GM21717 (cell line): ENCODE measurements around the gene CDY1.
"Not testable (repeated sequence)": the region's sequence is repeated elsewhere in the genome, so short reads cannot be mapped to it uniquely, and the experiment has no call there.

ENCODE experiments used
- ATAC-seq: cut with Tn5 transposase; IDR thresholded peaks from one replicate; pipeline ENCODE4 v1.9.1; 2021; ENCODE audit warnings: mild to moderate bottlenecking, moderate library complexity; ENCODE audit not compliant: unreplicated experiment

The CDY1 gene, protein sequence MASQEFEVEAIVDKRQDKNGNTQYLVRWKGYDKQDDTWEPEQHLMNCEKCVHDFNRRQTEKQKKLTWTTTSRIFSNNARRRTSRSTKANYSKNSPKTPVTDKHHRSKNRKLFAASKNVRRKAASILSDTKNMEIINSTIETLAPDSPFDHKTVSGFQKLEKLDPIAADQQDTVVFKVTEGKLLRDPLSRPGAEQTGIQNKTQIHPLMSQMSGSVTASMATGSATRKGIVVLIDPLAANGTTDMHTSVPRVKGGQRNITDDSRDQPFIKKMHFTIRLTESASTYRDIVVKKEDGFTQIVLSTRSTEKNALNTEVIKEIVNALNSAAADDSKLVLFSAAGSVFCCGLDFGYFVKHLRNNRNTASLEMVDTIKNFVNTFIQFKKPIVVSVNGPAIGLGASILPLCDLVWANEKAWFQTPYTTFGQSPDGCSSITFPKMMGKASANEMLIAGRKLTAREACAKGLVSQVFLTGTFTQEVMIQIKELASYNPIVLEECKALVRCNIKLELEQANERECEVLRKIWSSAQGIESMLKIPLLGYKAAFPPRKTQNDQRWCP

DNA sequence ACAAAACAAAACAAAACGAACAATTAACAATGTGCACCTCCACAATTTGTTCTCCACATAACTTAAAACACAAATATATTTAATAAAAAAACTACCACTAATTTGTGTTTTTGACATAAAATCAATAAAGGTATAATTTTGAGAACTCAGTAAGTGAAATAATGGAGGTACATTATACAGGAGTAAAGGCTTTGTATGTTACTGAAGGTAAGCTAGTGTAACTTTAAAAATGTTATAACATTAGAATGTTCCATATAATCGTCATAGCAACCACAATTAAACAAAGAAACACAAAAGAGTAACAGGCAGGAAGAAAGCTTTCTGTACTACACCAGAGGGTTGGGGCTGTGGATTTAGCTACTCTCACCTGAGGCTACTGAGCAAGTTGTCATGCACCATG is at the start of gene CDY1:
CDY1 (plus strand) TSS at position 301 of the 400 bp plus-strand sequence. CDS start 326 bp downstream, outside the sequence.
- ATAC-seq = not testable (repeated sequence)

DNA sequence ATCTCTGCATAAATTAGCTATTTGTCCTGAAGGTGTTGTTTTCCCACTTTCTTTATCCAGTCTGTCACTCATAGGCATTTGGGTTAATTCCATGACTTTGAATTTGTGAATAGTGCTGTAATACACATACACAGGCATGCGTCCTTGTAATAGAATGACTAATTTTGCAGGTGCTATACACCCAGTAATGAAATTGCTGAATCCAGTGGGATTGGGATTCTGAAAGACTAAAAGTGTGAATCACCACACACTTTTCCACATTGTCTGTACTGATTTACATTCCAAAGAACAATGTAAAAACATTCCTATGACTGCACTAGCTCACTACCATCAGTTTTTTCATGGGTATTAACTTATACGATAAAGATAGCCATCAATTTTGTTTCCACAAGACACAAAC is 28.6 kb upstream of the CDY1 start:
- not testable (repeated sequence) for ATAC-seq

DNA sequence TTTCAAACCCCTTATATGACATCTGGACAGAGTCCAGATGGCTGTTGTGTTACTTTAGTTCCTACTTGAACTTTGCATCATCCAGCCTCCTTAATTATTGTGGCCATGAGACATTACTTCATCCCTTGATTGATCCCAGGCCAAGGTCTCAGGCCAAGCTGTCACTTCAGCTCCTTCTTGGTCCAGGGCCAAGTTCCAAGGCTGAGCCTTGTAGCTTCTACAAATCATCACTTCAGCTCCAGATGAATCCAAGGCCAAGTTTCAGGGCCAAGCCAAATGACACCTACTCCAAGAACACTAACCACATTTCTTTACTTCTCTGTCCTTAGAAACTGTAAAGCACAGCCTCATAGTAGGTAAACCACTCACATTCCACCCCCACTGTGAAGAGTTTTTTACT is 1.7 kb upstream of the CDY1 start:
- not testable (repeated sequence) for ATAC-seq

DNA sequence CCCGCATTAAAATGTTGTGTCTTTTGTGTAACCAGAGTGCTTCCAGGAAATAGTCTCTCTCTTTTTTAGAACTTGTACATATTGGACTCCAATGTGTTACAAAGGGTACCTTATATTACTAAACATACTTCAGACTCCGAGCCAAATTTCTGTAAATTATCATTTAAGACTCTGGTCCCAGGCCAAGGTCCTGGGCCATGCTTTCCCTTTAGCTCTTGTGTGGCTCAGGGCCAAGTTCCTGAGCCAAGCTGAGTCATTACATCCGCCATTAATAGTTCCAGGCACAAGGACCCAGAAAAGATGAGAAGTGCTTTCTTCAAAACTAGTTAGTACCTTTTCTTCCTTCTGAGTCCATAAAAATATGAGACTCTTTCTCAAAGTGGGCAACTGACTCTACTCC is 4.6 kb downstream of the CDY1 start:
- ATAC-seq = not testable (repeated sequence)

DNA sequence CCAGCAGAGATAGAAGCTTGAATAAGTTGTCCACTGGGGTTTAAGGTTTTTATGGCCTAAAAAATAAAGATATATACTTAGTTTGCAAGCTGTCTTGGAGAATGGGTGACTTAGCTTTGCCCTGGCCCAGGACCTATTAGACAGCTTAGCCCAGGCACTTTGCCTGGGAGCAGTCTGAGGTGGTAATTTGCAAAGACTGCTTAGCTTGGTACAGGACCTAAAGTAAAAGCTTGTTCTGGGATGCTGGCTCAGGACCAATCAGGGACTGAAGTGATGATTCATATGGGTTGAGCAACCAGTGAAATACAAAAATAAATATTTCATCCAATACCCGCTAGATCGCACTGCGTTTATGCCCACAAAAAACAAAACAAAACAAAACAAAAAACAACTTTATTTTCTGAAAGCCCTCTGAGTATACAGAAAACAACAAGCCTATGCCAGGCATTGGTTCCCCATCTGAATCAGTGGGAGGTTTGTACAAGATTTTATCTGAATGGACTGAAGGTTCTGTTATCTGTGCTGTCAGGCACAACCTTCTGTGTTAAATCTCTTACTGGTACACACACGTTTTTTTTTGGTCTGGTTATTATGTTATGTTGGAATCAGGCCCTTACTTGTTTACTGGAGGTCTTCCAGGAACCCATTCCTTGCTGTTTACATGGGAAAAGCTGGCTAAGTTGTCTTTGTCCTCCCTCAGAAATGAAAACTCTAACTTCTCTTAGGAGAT is 8.6 kb downstream of the CDY1 start:
- not testable (repeated sequence) for ATAC-seq

DNA sequence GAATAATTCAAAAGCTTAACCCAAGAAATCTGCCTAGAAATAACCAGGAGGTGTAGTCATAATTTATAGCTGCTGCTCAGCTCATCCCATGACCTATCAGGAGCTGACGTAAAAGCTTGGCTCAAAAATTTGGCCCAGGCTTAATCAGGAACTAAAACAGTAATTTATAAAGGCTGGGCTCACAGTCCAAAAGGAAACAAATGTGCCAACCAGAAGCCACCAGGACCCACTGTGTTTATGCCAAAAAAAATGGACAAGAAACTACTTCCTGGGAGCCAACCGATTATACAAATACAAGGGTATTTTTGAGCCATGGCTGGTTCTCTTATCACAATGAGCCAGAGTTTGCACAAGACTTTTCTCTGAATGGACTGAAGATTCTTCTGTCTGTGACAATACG is 17.9 kb downstream of the CDY1 start:
- not testable (repeated sequence) for ATAC-seq

DNA sequence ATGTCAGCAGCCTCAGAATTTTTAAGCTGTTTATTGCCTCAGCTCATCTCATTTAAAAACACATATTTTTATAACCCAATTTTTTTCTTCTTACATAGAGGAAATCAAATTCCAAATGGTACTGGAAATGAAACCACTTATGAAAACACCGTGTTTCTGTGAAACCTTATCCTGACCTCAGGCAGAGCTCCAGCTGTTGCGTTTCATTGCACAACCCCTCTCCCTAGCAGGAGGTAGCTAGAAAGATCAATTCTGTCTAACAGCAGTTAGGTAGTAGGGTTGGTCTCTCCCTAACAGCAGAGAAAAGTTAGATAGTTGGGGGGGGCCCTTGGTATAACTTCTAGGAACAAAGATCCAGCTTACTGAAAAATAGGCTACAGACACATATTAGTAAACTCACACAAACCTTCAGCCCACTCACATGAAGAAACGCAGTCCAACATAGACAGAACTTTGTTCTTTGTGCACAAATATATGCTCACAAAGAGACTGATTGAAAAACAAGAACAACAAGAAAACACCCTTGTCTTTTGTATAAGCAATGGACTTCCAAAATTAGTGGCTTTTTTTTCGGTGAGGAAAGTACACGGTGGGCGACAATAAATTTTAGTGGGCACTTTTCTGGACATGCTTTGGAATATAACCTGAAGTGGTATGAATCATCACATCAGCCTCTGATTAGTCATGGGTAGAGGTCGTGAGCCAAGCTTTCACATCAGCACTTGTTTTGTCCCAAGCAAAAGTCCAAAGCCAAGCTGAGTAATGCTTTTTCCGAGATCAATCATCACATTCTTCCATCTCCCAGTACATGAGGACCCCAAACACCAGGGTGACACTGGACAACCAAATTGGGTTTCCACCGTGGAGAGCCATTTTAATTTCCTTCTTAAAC is 21.4 kb downstream of the CDY1 start:
- not testable (repeated sequence) for ATAC-seq
